ENCODE data around the gene ESRRB.

Gene ESRRB

DNA sequence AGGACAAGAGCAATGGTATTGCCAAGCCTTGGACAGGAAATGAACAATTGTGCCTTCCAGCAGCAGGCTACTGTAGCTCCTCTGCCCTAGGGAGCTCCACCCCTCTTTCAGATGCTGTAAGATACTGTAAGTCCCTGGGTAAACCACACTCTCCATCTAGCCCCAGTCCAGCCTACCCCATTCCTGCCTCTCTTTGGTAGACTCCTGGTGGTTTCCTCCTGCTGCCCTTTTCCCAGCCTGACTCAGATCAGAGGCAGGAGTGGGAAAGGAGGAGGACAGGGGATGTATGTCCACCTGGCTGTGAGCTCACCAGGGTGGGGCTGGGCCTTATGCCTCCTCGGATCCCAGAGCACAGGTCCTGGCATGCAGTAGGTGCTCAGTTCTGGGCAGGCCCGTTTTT, 174.6 kb downstream of the ESRRB start:
- no peak overlapping the region for H3K27ac ChIP-seq
- H3K27me3 ChIP-seq = no peaks in the 10 kb centered on the region
- no peak overlapping the region for H3K4me2 ChIP-seq
- H3K9me3 ChIP-seq (replicated peaks in 1 of 11) = no peaks in the 10 kb centered on the region
- H3K4me1 ChIP-seq = no peaks in the 10 kb centered on the region
- no peak for TF ChIP-seq Cebpa-rat (IDR thresholded peaks at IDR 0.05)
- no peak overlapping the region for H3K9ac ChIP-seq
- no peaks in the 10 kb centered on the region for H3K36me3 ChIP-seq
- no peak overlapping the region for H3K4me3 ChIP-seq
- no peaks in the 10 kb centered on the region for H4K20me1 ChIP-seq

DNA sequence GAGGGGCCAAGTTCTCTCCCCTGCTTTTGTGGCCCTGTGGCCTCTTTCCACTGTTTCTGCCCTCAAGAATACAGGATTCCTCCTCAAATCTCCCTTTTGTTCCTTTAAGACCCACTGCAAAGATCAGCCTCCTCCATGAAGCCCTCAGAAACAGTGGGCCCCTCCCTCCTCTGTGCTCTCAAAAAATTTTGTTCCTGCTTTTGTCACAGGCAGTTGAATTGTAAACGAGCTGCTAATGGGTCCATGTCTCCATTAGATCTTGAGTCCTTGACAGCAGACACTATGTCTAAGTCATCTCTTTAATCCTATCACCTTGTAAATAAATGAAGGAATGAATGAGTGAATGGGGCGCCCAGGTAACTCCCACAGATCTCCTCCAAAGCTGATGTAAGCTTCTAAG, 175.2 kb downstream of the ESRRB start:
- Histone ChIP-seq H4K20me1 (no peaks in the 10 kb centered on the region), H3K4me2 (no peak overlapping the region), H3K27ac (no peak overlapping the region), H3K9ac (no peak overlapping the region), H3K4me1 (no peaks in the 10 kb centered on the region), H3K4me3 (no peak overlapping the region), H3K9me3 (replicated peaks in 1 of 11) (no peaks in the 10 kb centered on the region), H3K27me3 (no peaks in the 10 kb centered on the region), H3K36me3 (no peaks in the 10 kb centered on the region)
- no peak for TF ChIP-seq Cebpa-rat (IDR thresholded peaks at IDR 0.05)

All from BLaER1 treated with 17β-estradiol and CSF1 and Interleukin-3, amounts not matched to agents 10 nM and 100 nM (cell line).